AG04449 (cell line): ENCODE results near the gene SPNS2.
"Not testable (repeated sequence)": the region's sequence is repeated elsewhere in the genome, so short reads cannot be mapped to it uniquely, and the experiment has no call there.

Experiments
- CTCF ChIA-PET: fragments of 350-600 bp; formaldehyde crosslinking; extraction: SDS; loops from one replicate; lab custom pipeline; 2021; ENCODE audit warnings: antibody characterized with exemption; lab: Yijun Ruan, JAX
- POLR2A ChIA-PET: fragments of 400-600, 350-600 bp; formaldehyde crosslinking; extraction: SDS; loops from one replicate; lab custom pipeline; 2020; ENCODE audit warnings: antibody characterized with exemption, inconsistent platforms; lab: Yijun Ruan, JAX
- DNase-seq: peaks from one replicate; pipeline ENCODE4 v3.0.0-alpha.2; 2010; ENCODE audit warnings: low read depth, low spot score
- H3K4me3 ChIP-seq: 2 replicates; pipeline ENCODE4 v1.5.1; 2011; ENCODE audit warnings: low read depth, mild to moderate bottlenecking, control low read depth, low read length
- TF ChIP-seq, protein P1 (sequence below): IDR thresholded peaks from one replicate; pipeline ENCODE4 v1.5.1; 2011; ENCODE audit warnings: mild to moderate bottlenecking, moderate library complexity, low read length, control low read depth, inconsistent platforms; ENCODE audit not compliant: insufficient read depth; ENCODE audit errors: missing control alignments

SPNS2 gene

DNA sequence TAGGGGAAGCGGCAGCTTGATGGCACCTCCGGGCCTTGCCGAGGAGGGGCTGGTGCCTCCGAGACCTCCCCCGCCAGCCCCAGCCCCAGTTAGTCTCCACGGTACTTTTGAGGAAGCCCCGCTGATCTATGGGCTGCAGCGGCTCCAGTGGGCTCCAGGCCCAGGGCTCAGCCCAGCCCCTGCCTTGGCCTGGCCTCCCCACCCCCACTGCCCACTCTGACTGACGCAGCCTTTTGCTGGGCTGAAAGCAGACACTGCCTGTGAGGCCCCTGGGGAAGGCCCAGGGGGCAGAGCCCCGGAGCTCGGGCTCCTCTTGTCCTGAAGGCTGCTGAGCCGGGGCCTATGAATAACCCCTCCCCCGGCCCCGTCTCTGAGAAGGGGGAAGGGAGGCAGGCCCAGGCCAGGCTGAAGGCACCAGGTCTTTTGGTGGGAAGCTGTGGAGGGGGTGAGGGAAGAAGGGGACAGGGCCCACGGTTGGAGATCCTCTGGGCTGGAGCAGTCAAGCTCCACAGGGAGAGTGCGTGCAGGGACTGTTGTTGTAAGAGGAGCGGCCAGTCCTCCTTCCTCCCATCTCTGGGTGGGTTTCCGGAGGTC is 78.1 kb downstream of the SPNS2 start:
- DNase-seq, result no peak
- no peak overlapping the region for H3K4me3 ChIP-seq
- POLR2A ChIA-PET, result no interaction called here
- CTCF ChIA-PET, result interaction anchor here (2.0 to 8.3 kb wide), 2 partner anchors 9 to 12 kb away, joined by 6 to 79 read pairs; no protein-coding TSS in a partner anchor
- TF ChIP-seq, protein P1, sequence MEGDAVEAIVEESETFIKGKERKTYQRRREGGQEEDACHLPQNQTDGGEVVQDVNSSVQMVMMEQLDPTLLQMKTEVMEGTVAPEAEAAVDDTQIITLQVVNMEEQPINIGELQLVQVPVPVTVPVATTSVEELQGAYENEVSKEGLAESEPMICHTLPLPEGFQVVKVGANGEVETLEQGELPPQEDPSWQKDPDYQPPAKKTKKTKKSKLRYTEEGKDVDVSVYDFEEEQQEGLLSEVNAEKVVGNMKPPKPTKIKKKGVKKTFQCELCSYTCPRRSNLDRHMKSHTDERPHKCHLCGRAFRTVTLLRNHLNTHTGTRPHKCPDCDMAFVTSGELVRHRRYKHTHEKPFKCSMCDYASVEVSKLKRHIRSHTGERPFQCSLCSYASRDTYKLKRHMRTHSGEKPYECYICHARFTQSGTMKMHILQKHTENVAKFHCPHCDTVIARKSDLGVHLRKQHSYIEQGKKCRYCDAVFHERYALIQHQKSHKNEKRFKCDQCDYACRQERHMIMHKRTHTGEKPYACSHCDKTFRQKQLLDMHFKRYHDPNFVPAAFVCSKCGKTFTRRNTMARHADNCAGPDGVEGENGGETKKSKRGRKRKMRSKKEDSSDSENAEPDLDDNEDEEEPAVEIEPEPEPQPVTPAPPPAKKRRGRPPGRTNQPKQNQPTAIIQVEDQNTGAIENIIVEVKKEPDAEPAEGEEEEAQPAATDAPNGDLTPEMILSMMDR, result no peak

DNA sequence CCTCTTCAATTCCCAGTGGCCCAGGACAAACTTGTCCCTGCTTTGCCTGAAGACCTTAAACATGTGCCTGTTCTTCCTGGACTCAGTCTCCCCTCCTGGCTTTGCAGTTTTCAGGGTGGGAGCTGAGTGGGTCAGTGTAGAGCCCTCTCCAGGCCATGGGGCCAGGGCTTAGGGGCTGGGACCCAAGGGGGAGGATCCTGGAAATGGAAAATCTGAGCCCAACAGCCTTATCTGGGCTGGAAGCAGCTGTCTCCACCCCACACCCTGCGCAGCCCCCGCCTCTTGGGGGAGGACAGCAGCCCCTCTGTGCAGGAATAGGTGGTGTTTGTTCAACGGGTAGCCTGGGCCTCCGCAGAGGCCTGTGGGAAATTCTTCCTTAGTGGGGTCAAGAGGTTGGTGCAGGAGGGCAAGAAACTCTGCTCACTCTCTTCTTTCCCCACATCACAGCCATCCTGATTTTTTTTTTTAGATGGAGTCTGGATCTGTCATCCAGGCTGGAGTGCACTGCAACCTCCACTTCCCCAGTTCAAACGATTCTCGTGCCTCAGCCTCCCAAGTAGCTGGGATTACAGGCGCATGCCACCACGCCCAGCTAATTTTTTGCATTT is 78.8 kb downstream of the SPNS2 start:
- POLR2A ChIA-PET, result no interaction called here
- no peak for DNase-seq
- CTCF ChIA-PET, result interaction anchor here (8.3 kb wide), 1 partner anchor 10 kb away, joined by 79 read pairs; no protein-coding TSS in a partner anchor
- TF ChIP-seq, protein P1, result no peak
- H3K4me3 ChIP-seq, result no peak overlapping the region

DNA sequence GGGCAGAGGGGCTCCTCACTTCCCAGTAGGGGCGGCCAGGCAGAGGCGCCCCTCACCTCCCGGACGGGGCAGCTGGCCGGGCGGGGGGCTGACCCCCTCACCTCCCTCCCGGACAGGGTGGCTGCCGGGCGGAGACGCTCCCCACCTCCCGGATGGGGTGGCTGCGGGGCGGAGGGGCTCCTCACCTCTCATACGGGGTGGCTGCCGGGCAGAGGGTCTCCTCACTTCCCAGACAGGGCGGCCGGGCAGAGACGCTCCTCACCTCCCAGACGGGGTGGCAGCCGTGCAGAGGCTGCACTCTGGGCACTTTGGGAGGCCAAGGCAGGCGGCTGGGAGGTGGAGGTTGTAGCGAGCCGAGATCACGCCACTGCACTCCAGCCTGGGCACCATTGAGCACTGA is 79.7 kb downstream of the SPNS2 start:
- POLR2A ChIA-PET, H3K4me3 ChIP-seq, DNase-seq: not testable (repeated sequence)
- CTCF ChIA-PET, result interaction anchor here (8.3 kb wide), 1 partner anchor 11 kb away, joined by 79 read pairs; no protein-coding TSS in a partner anchor

DNA sequence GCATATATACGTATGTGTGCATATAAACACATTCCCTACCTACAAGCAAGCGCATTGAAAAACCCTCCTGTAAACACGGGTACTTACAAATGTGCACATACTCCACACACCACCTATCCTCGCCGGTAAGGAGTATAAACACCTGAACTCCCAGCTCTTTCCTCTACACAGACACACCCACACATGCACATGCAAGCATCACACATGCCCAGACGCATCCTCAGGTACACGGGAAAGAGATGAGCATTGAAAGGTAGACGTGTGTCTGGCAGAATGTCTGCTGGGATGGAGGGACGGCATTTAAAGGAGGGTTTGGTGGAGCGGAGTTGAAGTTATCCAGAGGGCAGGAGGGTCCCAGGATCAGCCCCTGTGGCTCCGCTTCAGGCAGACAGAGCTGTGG is 81.0 kb downstream of the SPNS2 start:
- no peak overlapping the region for H3K4me3 ChIP-seq
- ChIA-PET POLR2A (no interaction called here), CTCF (interaction anchor here (0.9 to 8.3 kb wide), 4 partner anchors 8 to 15 kb away, joined by 3 to 79 read pairs (median 6); no protein-coding TSS in a partner anchor)
- no peak for DNase-seq
- TF ChIP-seq, protein P1, result no peak

DNA sequence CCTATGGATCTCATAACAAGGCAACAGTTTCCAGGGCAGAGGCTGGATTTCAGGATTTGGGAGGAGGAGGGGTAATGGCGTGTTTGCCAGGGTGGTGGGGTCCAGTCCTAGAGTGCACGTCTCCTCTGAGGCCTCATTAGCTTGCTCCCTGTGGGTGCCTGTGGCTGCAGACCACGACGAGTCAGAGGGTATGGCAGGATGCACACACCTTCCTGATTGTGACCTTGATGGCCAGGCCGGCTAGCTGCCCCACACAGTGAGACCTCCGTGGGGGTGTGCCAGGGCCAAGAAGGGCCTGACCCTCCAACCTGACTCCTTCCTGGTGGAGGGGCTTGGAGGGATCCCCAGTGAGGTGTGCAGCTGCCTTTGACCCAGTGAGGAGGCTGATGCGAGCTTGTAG is 81.6 kb downstream of the SPNS2 start:
- ChIA-PET CTCF (interaction anchor here (0.9 to 8.3 kb wide), 4 partner anchors 9 to 15 kb away, joined by 3 to 79 read pairs (median 6); no protein-coding TSS in a partner anchor), POLR2A (no interaction called here)
- TF ChIP-seq, protein P1, result no peak
- no peak for DNase-seq
- no peak overlapping the region for H3K4me3 ChIP-seq

DNA sequence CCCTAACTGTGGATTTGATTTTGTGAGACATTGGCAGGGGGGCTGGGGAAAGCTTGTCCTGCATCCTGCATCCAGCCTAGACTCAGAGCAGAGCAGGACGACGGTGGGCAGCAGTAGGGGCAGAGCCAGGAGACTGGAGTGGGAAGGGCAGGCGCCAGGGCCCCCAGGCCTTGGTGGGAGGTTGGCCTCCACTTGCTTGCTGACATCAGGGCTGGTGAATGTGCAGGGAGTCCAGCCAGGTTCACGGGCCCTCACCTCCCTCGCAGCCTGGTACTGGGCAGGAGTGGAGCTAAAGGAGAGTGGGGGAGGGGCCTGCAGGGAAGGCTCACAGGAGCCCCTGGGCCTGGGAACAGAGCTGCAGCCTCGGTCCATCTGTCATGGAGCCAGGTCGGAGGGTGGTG is 83.4 kb downstream of the SPNS2 start:
- ChIA-PET POLR2A (no interaction called here), CTCF (interaction anchor here (8.3 kb wide), 1 partner anchor 14 kb away, joined by 79 read pairs; no protein-coding TSS in a partner anchor)

More for the DNA sequence above, 83.4 kb downstream of the SPNS2 start:
- H3K4me3 ChIP-seq, result no peak overlapping the region
- no peak for DNase-seq
- TF ChIP-seq, protein P1, result no peak
